ENCODE measurements around the gene SEMA3C.

SEMA3C gene

GRCh38 chr7:80884511-80885195, 34.2 kb downstream of the SEMA3C start:
- DNase-seq, result no peak

DNA sequence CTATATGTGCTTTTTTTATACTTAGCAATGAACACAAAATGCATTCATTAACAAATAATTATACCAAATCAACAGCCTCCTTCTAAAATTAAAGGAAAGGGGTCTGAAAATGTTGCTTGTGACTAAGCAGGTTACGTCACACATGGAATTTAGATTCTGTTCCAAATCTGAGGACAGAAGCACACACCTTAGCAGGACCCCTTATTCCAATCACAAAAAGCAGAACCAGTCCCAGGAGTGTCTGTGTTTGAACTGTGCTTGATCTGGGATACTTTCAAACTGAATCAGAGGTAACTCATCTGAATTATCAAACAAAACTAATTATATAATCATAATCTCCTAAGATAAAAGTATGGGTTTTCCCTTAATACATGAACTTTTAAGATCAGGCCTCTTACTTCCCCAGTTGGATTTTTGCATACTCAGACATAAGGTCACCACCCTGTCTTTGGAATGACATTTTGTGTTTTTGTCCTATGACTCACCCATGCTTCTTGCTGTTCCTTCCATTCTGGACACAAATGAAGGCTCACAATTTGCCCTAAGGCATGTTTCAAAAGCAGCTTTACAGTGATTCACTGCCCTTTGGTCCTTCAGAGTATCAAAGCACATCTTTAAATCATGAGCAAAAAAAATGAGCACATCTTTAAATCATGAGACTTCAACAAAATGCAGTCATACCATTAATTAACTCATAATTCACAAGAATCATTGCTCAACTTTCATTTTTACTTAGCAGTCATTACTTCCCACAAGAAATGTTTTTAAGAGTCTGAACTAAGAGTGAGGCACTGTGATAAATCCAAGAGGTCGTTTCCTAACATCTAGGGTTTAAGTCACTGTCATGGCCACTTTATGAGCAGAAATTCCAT, 35.5 kb downstream of the SEMA3C start:
- DNase-seq, result peak; percentile 90 to 94

- DNase-seq, result no peak
Observed at GRCh38 chr7:80882213-80882801, 36.5 kb downstream of the SEMA3C start.

- no peak for DNase-seq
Observed at GRCh38 chr7:80881351-80881900, 37.4 kb downstream of the SEMA3C start.

DNA sequence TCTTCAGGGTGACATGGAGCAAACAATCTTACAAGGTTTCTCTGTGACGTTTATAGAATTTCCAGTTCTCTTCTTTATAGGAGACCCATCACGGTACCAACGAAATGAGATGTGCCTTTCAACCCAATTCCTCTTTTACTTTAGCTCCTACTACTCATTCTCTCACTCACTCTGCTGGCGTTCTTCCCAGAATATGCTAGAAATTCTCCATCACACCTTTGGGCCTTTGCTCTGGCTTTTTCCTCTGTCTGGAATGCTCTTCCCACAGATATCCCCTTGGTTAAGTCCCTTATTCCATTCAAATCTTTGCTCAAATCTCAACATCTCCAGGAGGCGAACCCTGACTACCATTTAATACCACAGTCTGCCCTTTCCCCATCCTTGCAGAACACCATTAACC, 39.0 kb downstream of the SEMA3C start:
- no peak for DNase-seq

GRCh38 chr7:80876894-80877414, 41.9 kb downstream of the SEMA3C start:
- no peak for DNase-seq

- DNase-seq, result no peak
Observed at GRCh38 chr7:80875537-80876120, 43.2 kb downstream of the SEMA3C start.

DNA sequence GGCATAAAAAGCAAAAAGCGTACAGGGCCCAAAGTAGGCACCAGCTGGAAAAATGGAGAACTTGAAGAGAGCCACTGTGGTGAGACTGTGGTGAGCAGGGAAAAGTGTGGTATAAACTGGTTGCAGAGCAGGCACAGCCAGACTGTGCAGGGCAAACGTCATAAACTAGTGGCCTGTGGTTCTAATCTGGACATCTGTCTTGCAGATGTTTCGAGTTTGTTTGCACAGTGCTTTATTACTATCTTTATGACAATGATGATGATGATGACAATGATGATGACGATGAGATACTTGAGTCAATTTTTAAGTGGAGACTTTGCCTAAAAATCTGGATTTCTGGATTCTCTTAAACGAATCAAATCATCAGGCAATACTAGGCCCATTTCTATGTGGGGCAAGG, 45.7 kb downstream of the SEMA3C start:
- no peak for DNase-seq

DNA sequence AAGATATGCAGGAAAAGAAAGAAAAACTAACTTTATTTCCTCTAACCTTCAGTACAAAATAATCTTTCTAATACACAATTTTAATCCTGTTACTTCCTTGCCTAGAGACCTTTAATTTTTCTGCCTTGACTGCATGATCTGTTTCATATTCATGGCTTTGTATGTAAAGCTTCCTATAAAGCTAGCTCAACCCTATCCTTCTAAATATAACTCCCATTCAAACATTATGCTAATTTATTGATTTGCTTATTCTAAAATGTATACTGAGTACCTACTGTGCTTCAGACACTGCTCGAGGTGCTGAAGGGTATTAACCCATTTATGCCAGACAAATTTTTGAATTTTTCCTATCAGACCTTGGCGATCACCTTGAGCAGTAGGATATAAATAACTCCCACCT, 47.6 kb downstream of the SEMA3C start:
- DNase-seq, result no peak

DNA sequence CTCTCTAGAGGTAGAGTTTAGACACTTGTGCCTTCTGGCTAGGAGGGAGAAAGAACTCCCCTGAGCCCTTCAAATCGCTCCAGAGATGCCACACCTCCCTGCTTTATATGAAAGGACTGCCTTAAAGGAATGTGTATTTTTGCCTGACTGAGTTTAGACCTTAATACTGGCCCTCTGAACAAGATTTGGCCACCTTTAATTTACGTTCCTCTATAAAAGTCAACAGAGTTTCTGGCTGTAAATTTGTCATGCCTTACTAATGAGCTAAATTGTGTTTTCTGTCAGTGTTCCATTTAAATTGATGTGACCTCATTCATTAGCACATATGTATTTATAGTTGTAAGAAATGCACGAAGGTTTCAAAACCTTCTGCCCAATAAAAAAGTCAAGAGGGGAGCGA, 48.0 kb downstream of the SEMA3C start:
- no peak for DNase-seq

- DNase-seq, result no peak
Observed at GRCh38 chr7:80869821-80870751, 48.8 kb downstream of the SEMA3C start.

GRCh38 chr7:80869106-80869784, 49.6 kb downstream of the SEMA3C start:
- DNase-seq, result no peak

DNA sequence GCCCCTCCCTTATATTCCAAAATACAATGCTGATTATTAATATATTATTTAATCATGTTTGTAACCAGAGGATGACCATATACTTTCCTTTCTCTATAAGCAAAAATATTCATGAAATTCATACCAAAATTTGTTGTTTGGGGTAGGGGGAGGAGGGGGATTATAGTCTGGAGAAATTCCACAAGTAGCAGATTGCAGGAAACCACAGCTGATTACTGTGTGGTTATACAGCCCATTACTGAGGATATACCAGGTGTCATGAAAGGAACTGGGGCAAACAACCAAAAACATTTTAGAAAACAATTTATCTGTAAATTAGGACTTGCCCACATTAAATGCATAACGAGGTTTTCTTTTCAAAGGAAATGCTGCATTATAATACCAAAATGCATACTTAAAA, 50.3 kb downstream of the SEMA3C start:
- no peak for DNase-seq

- DNase-seq, result no peak
Observed at GRCh38 chr7:80860554-80860953, 58.3 kb downstream of the SEMA3C start.

GRCh38 chr7:80859272-80859970, 59.4 kb downstream of the SEMA3C start:
- no peak for DNase-seq

DNA sequence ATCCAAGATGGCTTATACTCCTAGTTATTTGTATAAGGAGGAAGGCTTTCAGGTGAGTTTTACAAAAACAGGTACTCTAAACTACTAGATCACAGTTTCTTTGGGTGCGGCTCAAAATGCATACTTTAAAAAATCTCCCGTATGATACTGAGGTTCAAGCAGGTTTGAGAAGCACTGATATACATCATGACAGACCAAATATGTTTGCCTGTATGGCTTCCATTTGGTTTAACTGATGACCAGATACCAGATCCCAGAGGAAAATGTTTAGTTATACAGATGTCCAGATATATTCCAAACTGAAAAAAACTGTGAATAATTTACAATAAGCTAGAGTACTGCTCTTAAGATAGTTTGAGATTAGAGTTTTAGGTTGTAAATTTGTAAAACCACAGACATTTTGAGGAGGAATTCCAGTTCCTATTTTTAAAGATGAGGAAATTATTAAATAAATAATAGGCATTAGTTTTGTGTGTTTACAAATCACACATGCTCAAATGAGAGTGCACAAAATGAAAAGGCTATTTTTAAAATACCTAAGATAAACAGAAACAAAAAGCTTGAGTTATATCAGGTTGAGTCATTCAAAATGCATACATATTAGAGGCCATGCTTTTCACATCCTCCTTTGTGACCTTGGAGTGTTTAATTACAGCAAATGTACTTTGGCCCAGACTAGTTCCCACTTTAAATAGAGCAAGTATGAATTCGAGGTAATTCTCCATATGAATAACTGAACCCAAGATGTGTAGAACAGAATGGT, 60.5 kb downstream of the SEMA3C start:
- DNase-seq, result peak in 1 of 2 donors; percentile 26

DNA sequence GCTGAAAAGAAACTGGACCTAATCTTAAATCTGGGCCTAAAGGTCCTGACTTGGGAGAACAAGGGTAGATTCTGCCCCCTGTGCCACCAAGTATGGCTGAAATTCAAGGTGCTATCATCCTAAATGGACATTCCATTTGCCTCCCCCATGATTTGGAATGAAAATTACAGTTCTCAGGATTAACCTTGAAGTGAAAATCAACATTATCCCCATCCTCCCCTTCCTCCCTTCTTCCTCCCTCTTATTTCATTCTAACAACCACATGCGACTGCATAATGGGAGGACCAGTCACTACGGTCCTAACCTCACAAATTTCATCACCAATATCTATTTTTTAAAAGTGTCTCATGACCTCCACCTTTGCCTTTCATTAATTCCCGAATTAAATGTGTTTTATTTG, 62.1 kb downstream of the SEMA3C start:
- DNase-seq, result no peak

GRCh38 chr7:80851896-80852476, 66.9 kb downstream of the SEMA3C start:
- DNase-seq, result no peak

DNA sequence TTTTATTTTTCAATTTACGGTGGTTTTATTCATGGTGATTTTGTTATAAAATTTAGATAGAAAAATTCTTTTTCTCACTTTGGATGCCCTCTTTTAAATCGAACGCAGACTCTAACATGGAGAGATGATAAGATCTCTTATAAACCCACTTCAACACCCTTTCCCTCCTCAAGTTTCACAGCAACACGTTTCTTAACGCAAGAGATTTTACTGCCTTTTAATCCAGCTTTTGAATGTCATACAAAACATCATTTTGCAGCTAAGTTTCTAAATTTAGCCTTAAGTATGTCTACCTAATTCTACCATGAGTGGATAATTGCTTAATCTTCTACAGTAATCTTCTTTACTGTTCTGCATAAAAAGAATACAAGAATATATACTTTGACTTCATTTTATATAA, 70.0 kb downstream of the SEMA3C start:
- no peak for DNase-seq

Measured in inflammatory macrophage (primary cell).